Cardiac septum (tissue), 1 donor: Measurements from ENCODE around the gene C4BPA. TPM values are rescaled to one million over a fixed set of nuclear protein-coding genes. Genes with fewer than 3 reads are reported as not detected.

Experiments used
- DNase-seq: peaks from one replicate; pipeline ENCODE4 v3.0.0-alpha.2; 2020; ENCODE audit warnings: low spot score
- intact Hi-C: fragments of 100-400 bp; cut with DNase I; formaldehyde crosslinking; loops from one replicate; pipeline ENCODE4 v1.14.0; 2022
- total RNA-seq: library from RNA; stranded (reverse); fragmentation: NEBNext Ultra II Directional; extraction: Animal tissue kit (Norgen Biotek cat#: 25700); gene quantifications from one replicate; pipeline ENCODE4 v1.2.1, GENCODE V29; 2021
- donor health status: DM: no; HTN: no; CAD: no.

C4BPA gene
- total RNA-seq, 1 donor from 2014 or later = not detected

GRCh38 chr1:207073906-207074820, 29.9 kb upstream of the C4BPA start:
- DNase-seq = no peak
- intact Hi-C loops = loop anchor here (10.0 kb wide), 1 partner anchor 149 kb away; the partner anchor contains the start of gene FCMR

DNA sequence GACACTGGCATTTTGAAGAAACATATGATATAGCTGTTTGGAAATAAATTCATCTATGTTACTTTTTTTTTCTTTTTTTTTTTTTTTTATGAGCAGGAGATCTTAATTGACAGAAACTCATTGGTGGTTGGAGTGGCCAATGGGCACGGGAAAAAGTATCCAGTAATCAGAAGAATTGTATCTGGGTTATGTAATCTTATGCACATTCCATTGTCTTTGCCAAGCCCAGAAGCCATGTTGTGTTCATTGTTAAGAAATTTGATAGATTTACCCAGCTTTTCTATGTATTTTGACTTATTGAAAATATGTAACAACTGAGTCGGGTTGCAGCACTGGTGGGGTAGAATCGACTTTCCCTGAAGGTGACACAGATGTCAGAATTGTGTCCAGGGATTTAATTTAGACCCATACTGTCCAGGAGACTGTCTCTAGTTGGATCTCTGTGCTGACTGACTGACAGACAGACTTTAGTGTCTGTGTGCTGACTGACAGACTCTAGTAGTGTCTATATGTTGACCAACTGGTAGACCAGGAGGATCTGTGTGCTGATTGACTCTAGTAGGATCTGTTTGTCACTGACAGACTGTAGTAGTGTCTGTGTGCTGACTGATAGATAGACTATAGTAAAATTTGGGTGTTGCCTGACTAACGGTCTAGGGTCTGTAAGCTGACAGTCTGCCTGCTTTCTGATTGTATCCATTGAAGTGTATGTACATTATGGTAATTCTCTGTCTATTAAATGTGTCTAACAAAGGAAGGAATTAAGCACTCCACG, 27.7 kb upstream of the C4BPA start:
- no peak for DNase-seq
- intact Hi-C loops = loop anchor here (2.0 to 10.0 kb wide), 2 partner anchors 28 to 152 kb away; partner anchors contain the start of gene FCMR

DNA sequence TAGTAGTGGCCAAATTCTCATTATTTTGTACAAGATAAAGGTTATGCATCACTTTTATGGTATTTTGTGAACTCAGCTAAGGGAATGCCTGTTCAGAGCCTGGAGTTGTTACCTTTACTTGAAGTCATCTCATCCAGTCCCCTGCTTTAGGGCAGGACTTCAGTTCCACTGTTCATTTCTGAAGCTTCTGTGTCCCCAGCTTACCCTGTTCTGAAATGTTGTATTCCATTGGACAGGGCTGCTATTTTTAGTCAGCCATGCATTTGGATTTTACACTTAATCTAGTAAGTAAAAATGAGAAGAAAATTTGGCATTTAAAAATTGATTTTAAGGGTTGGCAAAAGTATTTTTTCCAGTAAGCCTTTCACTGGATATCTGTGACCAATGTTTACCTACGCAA, 27.0 kb upstream of the C4BPA start:
- DNase-seq = no peak
- intact Hi-C loops = loop anchor here (2.0 to 10.0 kb wide), 2 partner anchors 28 to 152 kb away; partner anchors contain the start of gene FCMR

DNA sequence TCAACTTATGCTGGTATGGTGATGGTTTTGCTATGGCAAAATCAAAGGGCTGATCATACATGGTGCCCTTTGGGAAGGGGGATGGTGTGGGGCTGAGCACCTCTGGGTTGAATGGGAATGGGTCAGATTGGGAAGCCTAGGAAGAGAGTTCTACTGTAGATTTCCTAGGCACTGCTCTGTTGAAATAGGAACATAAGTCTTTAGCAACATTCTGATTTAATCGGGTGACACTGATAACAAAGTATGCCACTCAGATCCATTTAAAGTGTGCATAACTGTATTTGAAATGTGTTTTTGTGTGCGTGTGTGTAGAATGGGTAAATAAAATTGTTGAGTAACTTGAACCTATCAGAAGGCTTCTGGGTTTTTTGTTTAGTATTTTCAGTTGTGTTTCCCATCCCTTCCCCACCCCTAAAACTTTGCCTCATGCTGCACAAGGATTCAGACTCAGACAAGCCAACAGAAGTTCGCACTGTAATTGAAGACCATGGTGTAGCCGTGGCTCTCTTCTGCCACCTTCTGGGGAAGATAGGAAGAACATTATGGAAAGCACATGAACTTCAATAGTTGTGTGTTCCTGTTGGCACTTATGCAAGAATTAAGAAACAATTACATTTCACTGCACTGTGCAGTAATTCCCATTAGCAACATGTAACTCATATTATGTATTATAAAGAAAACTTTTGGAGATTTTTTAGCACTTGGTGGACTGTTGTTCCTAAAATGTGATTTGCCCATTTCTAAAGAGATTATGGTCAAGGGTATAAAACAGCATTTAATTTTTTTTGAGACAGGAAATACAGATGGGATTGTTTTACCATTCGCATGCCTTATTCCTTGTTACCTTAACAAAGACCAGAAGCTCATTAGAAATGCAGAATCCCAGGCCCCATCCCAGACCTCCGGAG, 26.3 kb upstream of the C4BPA start:
- DNase-seq = no peak
- intact Hi-C loops = loop anchor here (2.0 to 10.0 kb wide), 2 partner anchors 29 to 153 kb away; partner anchors contain the start of gene FCMR

- intact Hi-C loops = loop anchor here (10.0 kb wide), 1 partner anchor 154 kb away; the partner anchor contains the start of gene FCMR
Observed at GRCh38 chr1:207078578-207079132, 25.4 kb upstream of the C4BPA start.

DNA sequence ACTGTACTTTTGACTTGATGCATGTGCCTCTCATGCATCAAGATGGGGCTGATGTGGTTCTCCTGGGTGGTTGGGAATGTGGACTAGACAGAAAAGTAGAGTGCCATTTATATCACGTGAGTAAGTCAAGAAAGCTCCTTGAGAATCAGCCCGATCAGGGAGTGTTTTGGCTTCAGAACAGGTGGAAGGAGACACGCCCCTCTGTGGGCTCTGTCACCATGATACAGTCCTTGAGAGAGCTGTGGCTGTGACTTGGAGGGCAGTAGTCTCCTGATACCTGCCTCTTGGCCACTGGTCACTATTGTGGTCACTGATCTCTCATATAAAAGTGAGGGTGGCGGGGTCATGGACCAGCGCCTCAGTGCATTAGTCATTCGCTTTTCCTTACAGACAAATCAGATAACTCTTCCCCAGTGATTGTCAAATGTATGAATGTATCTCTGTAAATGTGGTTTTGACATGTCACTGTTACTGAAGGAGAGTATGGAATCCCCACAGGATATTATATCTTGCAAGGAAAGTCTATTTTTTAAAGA, 24.3 kb upstream of the C4BPA start:
- intact Hi-C loops = loop anchor here (5.0 to 10.0 kb wide), 2 partner anchors 155 to 418 kb away; partner anchors contain the start of genes CR1 and FCMR

More at GRCh38 chr1:207078578-207079132, 25.4 kb upstream of the C4BPA start:
- no peak for DNase-seq

GRCh38 chr1:207081088-207081487, 22.9 kb upstream of the C4BPA start:
- intact Hi-C loops = loop anchor here (5.0 kb wide), 1 partner anchor 416 kb away; the partner anchor contains the start of gene CR1
- DNase-seq = no peak

More for the DNA sequence above, 24.3 kb upstream of the C4BPA start:
- DNase-seq = no peak

- intact Hi-C loops = loop anchor here (5.0 kb wide), 1 partner anchor 415 kb away; the partner anchor contains the start of gene CR1
Observed at GRCh38 chr1:207081806-207082205, 22.2 kb upstream of the C4BPA start.

GRCh38 chr1:207084232-207084631, 19.8 kb upstream of the C4BPA start:
- intact Hi-C loops = loop anchor here (1.0 to 5.0 kb wide), 2 partner anchors 320 to 413 kb away; partner anchors contain the start of gene CR1
- DNase-seq = no peak

More at GRCh38 chr1:207081806-207082205, 22.2 kb upstream of the C4BPA start:
- DNase-seq = no peak

DNA sequence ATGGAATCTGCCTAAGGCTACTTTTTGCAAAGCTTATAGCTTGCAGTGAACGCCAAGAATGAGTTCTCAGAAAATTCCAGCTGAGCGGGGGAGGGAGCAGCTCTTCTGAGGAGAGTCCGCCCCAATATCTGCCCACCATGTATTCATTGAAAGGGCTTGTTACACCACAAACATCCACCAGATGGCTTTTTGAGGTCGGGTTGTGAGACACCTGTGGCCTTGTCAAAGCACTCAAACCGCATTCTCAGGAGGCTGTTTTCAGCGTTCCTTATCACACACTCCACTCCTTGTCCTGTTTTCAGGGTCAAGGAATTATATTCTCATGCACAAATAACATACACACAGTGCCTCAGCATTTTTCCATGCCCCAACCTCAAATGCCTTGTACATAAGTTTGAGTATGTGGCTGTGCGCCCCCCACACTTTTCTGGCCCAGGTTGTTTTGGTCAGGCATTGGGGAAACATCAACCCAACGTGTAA, 19.3 kb upstream of the C4BPA start:
- intact Hi-C loops = loop anchor here (1.0 to 5.0 kb wide), 2 partner anchors 320 to 413 kb away; partner anchors contain the start of gene CR1
- DNase-seq = no peak

- no peak for DNase-seq
- intact Hi-C loops = no loop called here
Observed at GRCh38 chr1:207085887-207086286, 18.1 kb upstream of the C4BPA start.

GRCh38 chr1:207088161-207088560, 15.9 kb upstream of the C4BPA start:
- DNase-seq = no peak
- intact Hi-C loops = no loop called here

DNA sequence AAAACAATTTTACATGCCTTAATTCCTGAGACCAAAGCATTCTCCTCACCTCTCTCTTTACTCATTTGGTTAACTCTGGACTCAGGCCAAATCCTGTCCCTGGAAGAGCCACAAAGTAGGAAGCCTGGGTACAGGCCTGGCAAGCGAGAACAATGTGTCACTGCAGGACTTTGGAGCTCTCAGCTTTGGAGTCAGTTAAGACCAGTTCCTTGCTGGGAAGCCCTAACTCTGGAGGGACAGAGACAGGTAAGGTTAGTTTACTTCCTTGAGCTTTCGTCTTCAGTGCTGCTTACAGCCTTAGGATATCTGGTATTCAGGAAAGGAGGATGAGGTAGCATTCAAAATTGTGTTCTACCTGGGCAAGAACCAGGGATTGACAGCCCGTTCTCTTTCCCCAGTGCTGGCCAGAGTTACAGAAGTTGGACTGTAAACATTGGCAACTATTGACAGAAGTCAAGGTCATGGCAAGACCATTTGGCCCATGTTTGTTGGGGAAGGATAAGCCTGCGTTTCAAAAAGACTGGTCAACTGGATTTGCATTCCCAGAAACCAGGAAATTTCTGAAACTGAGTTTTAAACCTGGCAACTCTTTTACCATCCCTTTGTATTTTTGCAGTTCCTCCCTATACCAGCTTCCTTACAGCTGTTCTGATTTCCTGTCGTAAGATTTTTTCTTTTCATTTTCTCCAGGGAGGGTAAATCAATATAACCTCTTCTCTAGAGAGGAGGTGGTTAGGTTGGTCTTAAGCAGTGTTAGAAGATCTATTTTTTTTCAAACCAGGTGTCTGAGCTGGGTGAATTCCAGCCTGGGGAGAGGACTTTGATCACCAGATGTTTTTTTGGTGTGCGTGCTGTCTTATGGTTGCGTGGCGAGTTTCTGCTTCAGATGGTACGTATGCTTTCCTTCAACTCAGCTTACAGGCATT, 15.1 kb upstream of the C4BPA start, which contains the start of gene C4BPB:
Gene C4BPB, plus strand, starts transcription at position 160 of the 926 bp plus-strand sequence. Its CDS starts 672 bp downstream, at position 832.
- intact Hi-C loops = no loop called here

GRCh38 chr1:207089627-207090355, 14.2 kb upstream of the C4BPA start:
- intact Hi-C loops = no loop called here
- no peak for DNase-seq

More for the DNA sequence above, 15.1 kb upstream of the C4BPA start, which contains the start of gene C4BPB:
- no peak for DNase-seq

GRCh38 chr1:207091200-207091908, 12.7 kb upstream of the C4BPA start:
- no peak for DNase-seq
- intact Hi-C loops = no loop called here
